Mesenchymal stem cell (in vitro differentiated cells and primary cell): ENCODE measurements around the gene PUM1.

ENCODE experiments used
- DNase-seq: peaks from one replicate; pipeline ENCODE4 v3.0.0-alpha.2; 2013
- H2AFZ ChIP-seq: one replicate; pipeline ENCODE4 v1.6.1; 2013; ENCODE audit warnings: low read depth, mild to moderate bottlenecking, control low read depth, inconsistent platforms, low read length, moderate library complexity
- H2AK5ac ChIP-seq: 2 replicates; pipeline ENCODE4 v1.6.1; 2013; ENCODE audit warnings: low read length, moderate library complexity, mild to moderate bottlenecking, inconsistent platforms; ENCODE audit not compliant: severe bottlenecking
- H2BK120ac ChIP-seq: one replicate; pipeline ENCODE4 v1.6.1; 2013; ENCODE audit warnings: low read depth, mild to moderate bottlenecking, inconsistent platforms, low read length, moderate library complexity
- H2BK12ac ChIP-seq, 2 experiments: one replicate each; pipeline ENCODE4 v1.6.1; 2013; ENCODE audit warnings: inconsistent platforms in 2 of 2, low read length in 2 of 2, mild to moderate bottlenecking in 2 of 2, moderate library complexity in 2 of 2, control low read depth in 1 of 2
- H2BK15ac ChIP-seq: one replicate; pipeline ENCODE4 v1.6.1; 2013; ENCODE audit warnings: mild to moderate bottlenecking, low read depth, inconsistent platforms; ENCODE audit not compliant: poor library complexity, severe bottlenecking
- H2BK5ac ChIP-seq: 2 replicates; pipeline ENCODE4 v1.6.1; 2013; ENCODE audit warnings: low read depth, mild to moderate bottlenecking, low read length, control low read depth, inconsistent platforms; ENCODE audit not compliant: poor library complexity, severe bottlenecking
- H3K14ac ChIP-seq, 2 experiments: one replicate each; pipeline ENCODE4 v1.6.1; 2013; ENCODE audit warnings: inconsistent platforms in 2 of 2, low read length in 2 of 2, control low read depth in 1 of 2, mild to moderate bottlenecking in 1 of 2, moderate library complexity in 1 of 2
- H3K18ac ChIP-seq, 2 experiments: one replicate each; pipeline ENCODE4 v1.6.1; 2013; ENCODE audit warnings: inconsistent platforms in 2 of 2, low read length in 2 of 2, control low read depth in 1 of 2, low read depth in 1 of 2, mild to moderate bottlenecking in 1 of 2
- H3K23ac ChIP-seq, 2 experiments: one replicate each; pipeline ENCODE4 v1.6.1; 2013; ENCODE audit warnings: inconsistent platforms in 2 of 2, low read length in 2 of 2, mild to moderate bottlenecking in 2 of 2, moderate library complexity in 2 of 2, control low read depth in 1 of 2
- H3K27ac ChIP-seq: 2 replicates; pipeline ENCODE4 v1.5.1; 2013; ENCODE audit warnings: mild to moderate bottlenecking, moderate library complexity, low read length, control low read depth, inconsistent platforms; ENCODE audit not compliant: poor library complexity, severe bottlenecking
- H3K27me3 ChIP-seq, 2 experiments: 2 replicates each; pipeline versions ENCODE4 v1.6.1 to v1.7.0; 2013; ENCODE audit warnings: low read length in 2 of 2, mild to moderate bottlenecking in 2 of 2, moderate library complexity in 2 of 2, control low read depth in 1 of 2, inconsistent platforms in 1 of 2; ENCODE audit not compliant: control insufficient read depth in 1 of 2, insufficient read depth in 1 of 2
- H3K36me3 ChIP-seq, 2 experiments: 2 replicates each; pipeline versions ENCODE4 v1.6.1 to v1.7.0; 2013; ENCODE audit warnings: low read length in 2 of 2, control low read depth in 1 of 2, inconsistent platforms in 1 of 2, low read depth in 1 of 2, mild to moderate bottlenecking in 1 of 2; ENCODE audit not compliant: insufficient read depth in 2 of 2, control insufficient read depth in 1 of 2
- H3K4ac ChIP-seq, 2 experiments: one replicate each; pipeline ENCODE4 v1.6.1; 2013; ENCODE audit warnings: inconsistent platforms in 2 of 2, low read length in 2 of 2, mild to moderate bottlenecking in 2 of 2, moderate library complexity in 2 of 2, control low read depth in 1 of 2, low read depth in 1 of 2
- H3K4me1 ChIP-seq: 2 replicates; pipeline ENCODE4 v1.6.1; 2013; ENCODE audit warnings: low read depth, low read length, control low read depth; ENCODE audit not compliant: control insufficient read depth, insufficient read depth
- H3K4me2 ChIP-seq: 2 replicates; pipeline ENCODE4 v1.6.1; 2013; ENCODE audit warnings: low read length, mild to moderate bottlenecking, inconsistent platforms; ENCODE audit not compliant: poor library complexity, severe bottlenecking
- H3K4me3 ChIP-seq, 2 experiments: 2 replicates each; pipeline versions ENCODE4 v1.5.1 to v1.7.0; 2013; ENCODE audit warnings: low read length in 2 of 2, mild to moderate bottlenecking in 2 of 2, control low read depth in 1 of 2, low read depth in 1 of 2; ENCODE audit not compliant: insufficient read depth in 1 of 2
- H3K79me1 ChIP-seq: replicated peaks from 2 replicates; pipeline ENCODE4 v1.6.1; 2013; ENCODE audit warnings: mild to moderate bottlenecking, control low read depth, low read length, inconsistent platforms; ENCODE audit not compliant: poor library complexity, severe bottlenecking
- H3K9ac ChIP-seq: 2 replicates; pipeline ENCODE4 v1.7.0; 2013; ENCODE audit warnings: mild to moderate bottlenecking, low read length, moderate library complexity
- H3K9me3 ChIP-seq: 2 replicates; pipeline ENCODE4 v1.7.0; 2013; ENCODE audit warnings: mild to moderate bottlenecking, low read length; ENCODE audit not compliant: control insufficient read depth
- H4K8ac ChIP-seq: one replicate; pipeline ENCODE4 v1.6.1; 2013; ENCODE audit warnings: inconsistent platforms, mild to moderate bottlenecking, low read length, moderate library complexity
- H4K91ac ChIP-seq: one replicate; pipeline ENCODE4 v1.6.1; 2013; ENCODE audit warnings: mild to moderate bottlenecking, low read length, inconsistent platforms
- WGBS: methylation state at CpG from one replicate; pipeline ENCODE4 v1.1.7; 2013; ENCODE audit warnings: mixed read lengths; 5-methylcytosine and 5-hydroxymethylcytosine counted together

The PUM1 gene

GRCh38 chr1:30933874-30934252 lies 131.7 kb downstream of the PUM1 start:
- Histone ChIP-seq H3K36me3 (peaks cover 50 to 76% of the 10 kb centered on the region in 2 experiments), H3K27me3 (no peaks in the 10 kb centered on the region), H2BK15ac (no peak overlapping the region), H3K79me1 (peaks cover 23% of the 10 kb centered on the region), H4K8ac (no peak overlapping the region), H4K91ac (no peak overlapping the region), H2BK12ac (no peak overlapping the region), H3K9ac (no peak overlapping the region), H2BK120ac (no peak overlapping the region), H2AK5ac (no peak overlapping the region), H3K9me3 (no peaks in the 10 kb centered on the region), H3K4me2 (no peak overlapping the region), H3K4me3 (no peak overlapping the region), H2AFZ (no peak overlapping the region), H3K4ac (no peak overlapping the region), H3K27ac (peak overlapping the region; percentile 83), H2BK5ac (no peak overlapping the region), H3K14ac (peak overlapping the region in 1 of 2 experiments; percentile 9), H3K18ac (no peak overlapping the region), H3K23ac (no peak overlapping the region), H3K4me1 (peaks cover 27% of the 10 kb centered on the region)
- peak; percentile 60 for DNase-seq
- 36% methylated on average over 4 of the region's 4 CpGs for WGBS

GRCh38 chr1:30930631-30931173 lies 134.8 kb downstream of the PUM1 start:
- Histone ChIP-seq H3K4ac (no peak overlapping the region), H2AFZ (no peak overlapping the region), H2BK15ac (no peak overlapping the region), H2BK5ac (no peak overlapping the region), H3K18ac (no peak overlapping the region), H3K9ac (no peak overlapping the region), H3K4me3 (no peak overlapping the region), H3K23ac (no peak overlapping the region), H3K27me3 (no peaks in the 10 kb centered on the region), H3K4me1 (peaks cover 22% of the 10 kb centered on the region), H2BK120ac (no peak overlapping the region), H3K14ac (no peak overlapping the region), H3K79me1 (peaks cover 11% of the 10 kb centered on the region), H3K36me3 (peaks cover 29 to 53% of the 10 kb centered on the region in 2 experiments), H3K4me2 (no peak overlapping the region), H4K91ac (no peak overlapping the region), H3K9me3 (no peaks in the 10 kb centered on the region), H3K27ac (no peak overlapping the region), H2AK5ac (no peak overlapping the region), H4K8ac (no peak overlapping the region), H2BK12ac (no peak overlapping the region)
- DNase-seq, result no peak
- WGBS, result 93% methylated on average over 6 of the region's 6 CpGs

- H3K14ac ChIP-seq, result no peak overlapping the region
- H4K8ac ChIP-seq, result no peak overlapping the region
- no peak overlapping the region for H3K23ac ChIP-seq
- WGBS, result 93% methylated on average over 6 of the region's 8 CpGs
- no peaks in the 10 kb centered on the region for H3K9me3 ChIP-seq
- H3K18ac ChIP-seq, result no peak overlapping the region
- peaks cover 25 to 48% of the 10 kb centered on the region in 2 experiments for H3K36me3 ChIP-seq
- H3K4me2 ChIP-seq, result no peak overlapping the region
- H3K9ac ChIP-seq, result no peak overlapping the region
- H2AK5ac ChIP-seq, result no peak overlapping the region
- peaks cover 22% of the 10 kb centered on the region for H3K4me1 ChIP-seq
- no peak overlapping the region for H2AFZ ChIP-seq
- no peak overlapping the region for H2BK5ac ChIP-seq
- no peak overlapping the region for H3K4ac ChIP-seq
- H2BK12ac ChIP-seq, result no peak overlapping the region
- H4K91ac ChIP-seq, result no peak overlapping the region
- peaks cover 9% of the 10 kb centered on the region for H3K79me1 ChIP-seq
- H2BK15ac ChIP-seq, result no peak overlapping the region
- H3K4me3 ChIP-seq, result no peak overlapping the region
- no peak overlapping the region for H2BK120ac ChIP-seq
- H3K27ac ChIP-seq, result no peak overlapping the region
- H3K27me3 ChIP-seq, result no peaks in the 10 kb centered on the region
- no peak for DNase-seq
These were observed 135.5 kb downstream of the PUM1 start for GRCh38 chr1:30929944-30930525.

- Histone ChIP-seq H2BK120ac (no peak overlapping the region), H3K27me3 (no peaks in the 10 kb centered on the region), H4K91ac (peak overlapping the region; percentile 15), H2AFZ (no peak overlapping the region), H3K4me1 (peaks cover 20% of the 10 kb centered on the region), H3K79me1 (peaks cover 7% of the 10 kb centered on the region), H2BK15ac (no peak overlapping the region), H3K4me3 (no peak overlapping the region), H3K9me3 (no peaks in the 10 kb centered on the region), H2AK5ac (no peak overlapping the region), H3K14ac (no peak overlapping the region), H3K27ac (no peak overlapping the region), H3K4ac (no peak overlapping the region), H2BK12ac (no peak overlapping the region), H3K23ac (no peak overlapping the region), H3K9ac (peak overlapping the region; percentile 15), H2BK5ac (no peak overlapping the region), H3K36me3 (peaks cover 21 to 41% of the 10 kb centered on the region in 2 experiments), H3K18ac (no peak overlapping the region), H3K4me2 (no peak overlapping the region), H4K8ac (no peak overlapping the region)
- DNase-seq, result peak; percentile 55
- WGBS, result 38% methylated on average over 5 of the region's 6 CpGs
These were observed 136.2 kb downstream of the PUM1 start for GRCh38 chr1:30929135-30929889.
